Stimulated activated naive CD8-positive, alpha-beta T cell treated with anti-CD3 and anti-CD28 coated beads, Interleukin-15, Interleukin-2, amounts not matched to agents 100 U/mL and 50 U/mL, for 24 hours (primary cell): Measurements from ENCODE around the gene PXYLP1.

Experiments
- ATAC-seq: fragments of 150-1000 bp; cut with Tn5 transposase; one replicate; pipeline ENCODE4 v1.10.0; 2021
- DNase-seq: peaks from one replicate; pipeline ENCODE4 v3.0.0; 2021

The PXYLP1 gene

DNA sequence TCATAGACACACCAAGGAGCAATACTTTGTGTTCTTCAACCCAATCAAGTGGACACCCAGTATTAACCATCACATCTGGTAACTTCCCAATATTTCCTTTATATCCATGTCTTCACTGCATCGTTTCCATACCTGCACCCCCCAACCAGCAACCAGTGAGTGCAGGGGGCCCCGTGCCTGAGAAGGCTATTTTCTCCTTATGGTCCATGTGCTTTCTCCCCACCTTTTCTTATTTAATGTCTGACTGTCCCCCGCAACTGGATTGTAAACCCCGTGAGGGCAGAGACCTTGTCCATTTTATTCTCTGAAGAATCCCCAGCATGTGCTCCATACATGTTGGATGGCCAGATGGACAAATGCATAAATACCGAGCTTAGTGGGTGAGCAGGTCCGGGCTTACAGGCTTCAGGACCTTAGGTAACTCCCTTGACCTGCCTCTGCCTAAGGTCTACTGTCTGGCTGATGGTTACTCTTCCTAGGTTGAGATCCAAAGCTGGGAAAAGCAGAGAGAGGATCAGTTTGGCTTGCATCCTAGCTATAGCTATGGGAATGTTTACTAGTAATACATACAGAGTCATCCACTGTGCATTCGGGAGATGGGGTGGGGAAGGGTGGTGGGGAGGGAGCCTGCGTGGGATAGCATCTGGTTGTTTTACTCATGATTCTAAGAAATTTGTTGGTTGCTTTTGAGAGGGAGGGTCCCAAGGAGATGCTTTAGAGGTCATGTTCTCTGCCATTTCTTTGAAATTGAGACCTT, 41.5 kb downstream of the PXYLP1 start:
- DNase-seq (no peak), ATAC-seq (no peak)

DNA sequence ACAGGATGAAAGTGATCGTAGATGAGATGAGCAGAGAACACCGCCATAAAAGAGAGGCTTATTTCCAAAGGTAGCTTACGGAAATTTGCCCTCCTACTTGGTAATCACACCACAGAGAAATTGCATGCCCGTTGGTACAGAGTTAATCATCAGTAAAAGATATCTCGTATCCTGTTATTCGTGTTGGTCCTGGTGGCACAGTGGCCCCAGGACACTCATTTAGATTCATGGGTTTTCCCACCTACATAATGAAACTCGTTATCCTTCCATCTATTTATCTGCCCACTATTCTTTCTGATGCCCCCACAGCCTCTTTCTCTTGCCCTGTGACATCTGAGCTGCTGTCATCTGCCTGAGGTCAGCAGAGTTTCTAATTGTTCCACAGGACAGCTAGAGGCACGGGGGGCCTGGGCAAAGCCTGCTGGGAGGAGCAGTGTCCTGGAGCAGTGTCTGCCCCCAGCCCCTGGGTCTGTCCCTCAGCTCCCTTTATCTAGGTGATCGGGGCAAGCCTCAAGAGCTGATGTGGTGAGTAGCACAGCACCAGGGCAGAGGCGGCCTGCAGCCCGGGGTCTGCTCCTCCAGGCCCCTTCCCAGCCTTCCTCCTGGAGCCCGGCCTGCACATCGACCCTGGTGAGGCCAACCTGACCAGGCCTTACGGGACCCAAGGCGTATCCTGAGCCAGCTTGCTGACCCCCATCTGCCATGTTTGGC, 42.2 kb downstream of the PXYLP1 start:
- peak; percentile 28 for ATAC-seq

DNA sequence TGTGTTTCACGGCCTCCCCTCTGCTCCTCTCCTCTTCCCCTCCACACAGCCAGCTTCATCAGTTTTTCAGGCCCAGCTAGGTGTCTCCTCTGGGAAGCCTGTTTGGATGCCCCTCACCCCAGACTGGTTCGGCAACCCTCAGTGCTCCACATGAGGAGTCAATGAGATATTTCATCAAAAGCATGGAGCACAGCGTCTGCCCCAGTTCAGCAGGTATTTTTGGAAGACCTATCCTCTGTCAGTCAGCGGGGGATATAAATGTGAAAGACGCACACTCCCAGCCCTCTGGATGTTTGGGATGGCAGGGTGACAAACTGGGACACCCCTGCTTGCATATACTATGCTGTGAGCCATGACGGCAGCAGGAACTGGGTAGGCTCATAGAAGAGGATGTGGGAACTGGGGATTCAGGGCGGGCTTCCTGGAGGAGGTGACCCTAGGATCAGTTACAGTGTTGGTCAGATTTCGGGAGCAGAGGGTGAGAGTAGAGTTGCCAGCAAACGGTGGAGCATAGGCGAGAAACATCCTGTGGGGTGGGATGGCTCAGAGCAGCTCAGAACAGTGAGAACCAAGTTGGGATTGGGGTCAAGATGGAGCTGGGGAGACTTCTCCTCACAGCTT, 42.9 kb downstream of the PXYLP1 start:
- no peak for ATAC-seq
- DNase-seq, result no peak

More for the DNA sequence above, 42.2 kb downstream of the PXYLP1 start:
- no peak for DNase-seq

DNA sequence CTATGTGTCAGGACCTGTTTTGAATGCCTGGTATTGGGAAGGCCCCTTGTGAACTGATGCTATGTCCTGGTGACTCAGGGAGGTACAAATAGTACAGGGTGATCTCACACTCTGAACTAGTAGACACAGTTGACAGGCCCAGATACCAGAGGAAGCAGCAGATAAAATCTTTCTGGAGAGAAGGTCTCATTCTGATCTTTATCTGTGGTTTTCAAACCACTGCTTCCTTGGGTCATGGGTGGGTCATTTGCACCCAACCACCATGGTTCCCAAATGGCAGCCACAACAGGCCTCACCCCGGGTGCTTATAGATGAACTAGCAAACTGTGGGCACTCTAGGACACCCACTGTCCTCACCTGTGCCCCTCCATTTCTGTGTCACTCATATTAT, 43.4 kb downstream of the PXYLP1 start:
- ATAC-seq (peak; percentile 95), DNase-seq (no peak)

DNA sequence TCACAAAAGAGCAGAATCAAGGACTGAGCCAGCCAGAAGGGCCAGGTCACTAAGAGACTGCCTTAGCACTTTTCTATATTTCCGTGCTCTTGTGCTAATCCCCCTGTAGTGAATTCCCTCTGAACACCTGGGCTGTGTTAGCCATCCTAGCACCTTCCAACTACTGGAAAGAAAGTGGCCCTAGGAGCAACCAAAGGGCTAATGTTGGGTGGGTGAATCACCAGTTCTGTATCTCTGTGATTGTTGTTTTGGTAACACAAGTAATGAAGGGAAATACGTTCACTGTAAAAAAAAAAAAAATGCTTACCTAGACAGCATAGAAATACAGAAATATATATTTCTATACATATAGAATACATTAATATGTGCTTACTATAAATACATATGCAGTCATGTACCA, 43.9 kb downstream of the PXYLP1 start:
- DNase-seq, result no peak
- no peak for ATAC-seq

DNA sequence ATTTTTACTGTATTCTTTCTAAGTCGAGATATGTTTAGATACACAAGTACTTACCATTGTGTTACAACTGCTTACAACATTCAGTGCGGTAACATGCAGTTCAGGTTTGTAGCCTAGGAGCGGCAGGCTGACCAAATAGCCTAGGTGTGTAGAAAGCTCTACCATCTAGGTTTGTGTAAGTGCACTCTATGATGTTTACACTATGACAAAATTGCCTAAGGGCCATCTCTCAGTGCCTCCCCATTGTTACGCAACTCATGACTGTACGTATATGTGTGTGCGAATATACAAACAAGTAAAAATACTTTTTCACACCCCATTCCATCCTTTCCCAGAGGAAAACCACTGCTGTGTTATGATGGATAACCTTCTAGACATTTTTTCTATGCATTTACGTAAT, 44.3 kb downstream of the PXYLP1 start:
- no peak for ATAC-seq
- no peak for DNase-seq

DNA sequence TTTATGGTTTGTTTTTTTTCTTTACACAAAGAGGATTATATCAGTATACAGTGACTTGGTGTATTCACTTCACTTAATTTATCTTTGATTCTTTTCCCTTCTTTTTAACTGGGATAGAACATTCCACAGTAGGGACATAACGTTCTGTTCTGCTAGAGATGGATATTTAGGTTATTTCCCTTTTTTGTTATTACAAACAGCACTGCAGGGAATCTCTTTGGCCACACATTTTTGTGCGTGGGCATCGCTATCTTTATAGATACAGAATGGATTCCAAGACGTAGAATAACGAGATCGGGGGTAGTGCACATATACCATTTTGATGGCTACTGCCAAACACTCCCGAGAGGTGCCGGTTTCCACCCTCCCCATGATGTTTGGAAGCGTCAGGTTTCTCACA, 44.8 kb downstream of the PXYLP1 start:
- DNase-seq, result no peak

DNA sequence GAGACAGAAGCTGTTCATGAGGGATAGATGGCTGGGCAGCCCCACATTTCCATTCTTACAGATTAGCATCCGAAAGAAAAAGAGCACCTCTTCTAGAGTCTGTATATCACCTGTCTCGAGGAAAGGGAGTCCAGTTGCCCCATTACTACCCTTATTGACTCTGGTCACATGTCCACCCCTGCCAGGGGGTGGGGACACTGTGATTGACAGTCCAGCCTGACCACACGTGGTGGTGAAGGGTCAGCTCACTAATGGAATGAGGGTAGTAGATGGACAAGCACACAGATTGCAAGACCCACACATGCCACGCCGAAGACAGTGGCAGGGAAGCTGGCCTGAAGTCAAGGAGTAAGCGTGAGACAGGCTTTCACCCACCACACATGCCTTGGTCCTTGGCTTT, 45.8 kb downstream of the PXYLP1 start:
- ATAC-seq, result no peak
- no peak for DNase-seq

More for the DNA sequence above, 44.8 kb downstream of the PXYLP1 start:
- no peak for ATAC-seq

DNA sequence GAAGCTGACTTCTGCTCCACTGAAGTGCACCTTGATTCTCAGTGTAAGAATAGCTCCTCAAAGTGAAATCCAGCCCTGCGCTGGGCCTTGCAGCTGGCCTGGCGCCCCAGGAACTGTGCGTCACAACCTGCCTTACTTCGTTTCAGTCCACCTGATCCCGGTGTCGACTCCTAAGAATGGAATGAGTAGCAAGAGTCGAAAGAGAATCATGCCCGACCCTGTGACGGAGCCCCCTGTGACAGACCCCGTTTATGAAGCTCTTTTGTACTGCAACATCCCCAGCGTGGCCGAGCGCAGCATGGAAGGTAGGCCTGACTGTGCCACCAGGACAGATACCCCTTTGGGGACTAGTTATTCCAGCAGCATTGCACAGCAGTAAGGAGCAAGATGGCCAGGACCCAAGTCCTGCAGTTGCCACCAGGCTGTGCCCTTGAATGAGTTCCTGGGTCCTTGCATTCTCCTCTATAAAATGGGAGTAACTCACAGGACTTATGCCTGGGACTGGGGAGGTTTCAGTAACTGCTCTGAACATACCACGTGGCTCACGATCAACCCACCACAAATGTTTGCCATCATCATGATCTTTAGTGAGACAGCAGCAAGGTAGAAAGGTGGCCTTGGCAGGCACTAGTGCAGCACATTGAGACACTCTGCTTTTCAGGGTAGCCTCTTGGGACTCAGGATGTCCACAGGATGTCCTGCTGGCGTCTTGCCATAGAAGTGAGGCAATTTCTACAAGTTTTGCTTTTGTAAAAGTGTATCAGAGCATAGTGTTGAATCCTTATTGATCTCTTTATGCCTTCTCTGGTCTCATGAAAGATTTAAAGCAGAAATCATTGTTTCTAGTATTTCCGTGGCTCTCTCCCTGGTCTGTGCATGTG, 46.8 kb downstream of the PXYLP1 start:
- DNase-seq (no peak), ATAC-seq (no peak)

DNA sequence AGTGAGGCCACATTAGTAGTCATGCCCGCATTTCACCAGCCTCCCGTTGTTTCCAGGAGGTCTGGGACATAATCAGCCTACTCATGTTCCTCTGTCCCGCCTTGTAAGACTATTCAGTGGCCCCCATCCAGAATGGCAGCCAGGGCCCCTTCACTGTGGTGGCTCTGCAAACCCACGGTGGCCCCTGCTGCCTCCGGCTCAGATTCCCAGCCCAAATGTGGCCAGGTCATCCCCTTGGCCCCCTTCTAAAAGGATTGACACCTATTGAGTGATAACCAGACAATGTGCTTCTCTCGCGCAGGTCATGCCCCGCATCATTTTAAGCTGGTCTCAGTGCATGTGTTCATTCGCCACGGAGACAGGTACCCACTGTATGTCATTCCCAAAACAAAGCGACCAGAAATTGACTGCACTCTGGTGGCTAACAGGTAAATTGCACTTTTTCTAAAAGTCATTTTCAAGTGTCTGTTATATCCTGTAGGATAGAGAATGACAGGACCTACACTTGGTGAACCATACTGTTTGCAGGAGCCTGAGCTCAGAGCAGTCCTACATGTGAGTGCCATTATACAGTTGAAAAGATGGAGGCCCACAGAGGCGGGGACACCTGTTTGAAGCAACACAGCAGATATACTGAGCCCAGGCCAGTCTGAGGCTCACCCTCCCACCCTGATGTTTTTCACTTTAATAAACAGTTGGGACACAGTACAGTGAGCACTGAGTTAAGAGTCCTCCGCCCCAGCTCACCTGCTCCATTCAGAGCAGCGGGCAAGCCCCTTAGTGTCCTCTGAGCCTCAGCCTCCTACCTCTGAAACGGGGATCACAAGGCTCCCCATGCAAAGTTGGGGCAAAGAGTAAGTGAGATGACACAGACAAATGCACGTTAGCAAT, 47.7 kb downstream of the PXYLP1 start:
- peak; percentile 35 for ATAC-seq
- no peak for DNase-seq

DNA sequence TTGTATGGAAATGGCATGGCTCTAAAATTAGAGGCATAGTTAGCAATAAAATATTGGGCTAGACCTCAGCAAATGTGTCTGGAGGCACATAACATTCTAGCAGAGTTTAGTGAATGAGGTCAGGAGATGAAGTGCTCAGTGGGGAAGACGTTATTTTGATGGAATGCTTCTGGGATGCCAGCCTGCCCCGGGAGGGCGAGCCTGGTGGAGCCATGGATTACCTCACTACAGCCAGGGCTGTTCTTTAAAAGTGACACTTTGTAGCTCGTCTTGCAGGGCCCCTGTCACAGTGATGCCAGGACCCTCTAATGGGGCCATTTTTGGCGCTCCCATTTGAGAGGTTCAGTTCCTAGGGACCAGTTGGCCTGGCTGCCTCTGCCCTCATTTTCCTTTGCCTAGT, 48.5 kb downstream of the PXYLP1 start:
- ATAC-seq (no peak), DNase-seq (no peak)

DNA sequence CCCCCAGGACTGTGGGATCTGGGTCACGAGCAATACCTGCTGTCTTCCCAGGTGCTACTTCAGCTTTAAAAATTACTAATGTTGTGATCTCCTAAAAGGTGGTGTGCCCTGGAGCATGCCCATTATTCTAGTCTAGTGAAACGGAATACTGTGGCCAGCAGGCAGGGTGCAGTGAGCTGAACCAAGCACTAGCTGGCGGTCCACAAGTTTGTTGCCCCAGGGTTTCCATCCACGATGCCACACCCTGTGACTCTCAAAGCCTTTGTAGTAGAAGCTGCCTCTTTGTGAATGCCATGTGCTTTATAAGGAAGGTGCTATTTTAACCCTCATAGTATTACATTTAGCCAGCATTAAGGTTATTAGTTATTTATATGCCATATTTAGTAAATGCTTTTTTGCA, 49.1 kb downstream of the PXYLP1 start:
- no peak for DNase-seq
- no peak for ATAC-seq

DNA sequence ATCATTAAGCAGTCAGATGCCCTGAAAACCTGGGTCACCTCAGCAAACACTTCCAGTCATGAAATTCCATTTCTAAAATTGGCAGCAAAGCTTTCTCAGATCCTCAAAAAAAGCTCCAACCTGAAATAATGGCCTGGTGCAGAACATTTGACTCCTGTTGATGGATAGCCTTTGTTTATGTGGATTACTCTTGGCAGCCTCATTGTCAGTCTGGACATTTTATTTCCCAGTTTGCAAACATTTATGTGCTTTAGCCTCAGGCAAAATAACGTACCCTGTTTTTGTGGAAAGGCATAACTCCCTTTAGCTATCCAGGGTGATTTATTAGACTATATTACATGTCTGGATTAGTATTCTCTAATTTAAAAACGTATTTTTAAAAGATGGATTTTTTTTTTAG, 53.9 kb downstream of the PXYLP1 start:
- ATAC-seq (no peak), DNase-seq (no peak)

DNA sequence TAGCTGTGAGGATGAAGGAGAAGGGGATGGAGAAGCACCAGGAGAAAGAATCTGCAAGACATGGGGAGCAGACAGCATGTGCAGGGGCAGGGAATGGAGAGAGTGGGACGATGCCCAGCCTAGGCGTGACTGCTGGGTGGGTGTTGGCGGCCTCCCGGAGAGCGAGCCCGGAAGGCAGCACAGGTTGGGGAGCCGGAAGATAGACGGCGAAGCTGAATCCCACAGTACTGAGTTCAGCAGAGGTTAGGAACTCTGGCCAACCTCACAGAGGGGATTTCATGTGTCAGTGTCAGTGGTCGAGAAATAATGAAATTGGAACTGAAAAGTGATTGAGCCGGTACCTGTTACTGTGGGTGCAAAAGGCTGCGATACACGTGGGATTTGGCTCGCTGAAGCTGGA, 55.2 kb downstream of the PXYLP1 start:
- ATAC-seq (no peak), DNase-seq (no peak)

DNA sequence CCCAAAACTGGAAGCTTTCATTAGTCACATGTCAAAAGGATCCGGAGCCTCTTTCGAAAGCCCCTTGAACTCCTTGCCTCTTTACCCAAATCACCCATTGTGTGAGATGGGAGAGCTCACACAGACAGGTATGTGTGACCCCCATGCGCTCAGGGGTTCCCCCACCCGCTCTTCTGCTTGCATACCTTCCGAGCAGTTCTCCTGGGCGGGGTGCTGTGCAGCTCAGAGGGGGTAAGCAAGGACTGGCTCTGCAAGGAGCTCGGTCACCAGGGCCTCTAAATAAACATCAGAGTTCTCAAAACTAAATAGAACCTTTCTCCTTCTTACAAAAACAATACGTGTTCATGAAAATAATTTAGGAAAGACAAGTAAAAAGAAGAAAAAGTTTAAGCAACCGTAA, 55.7 kb downstream of the PXYLP1 start:
- no peak for ATAC-seq
- DNase-seq, result no peak

DNA sequence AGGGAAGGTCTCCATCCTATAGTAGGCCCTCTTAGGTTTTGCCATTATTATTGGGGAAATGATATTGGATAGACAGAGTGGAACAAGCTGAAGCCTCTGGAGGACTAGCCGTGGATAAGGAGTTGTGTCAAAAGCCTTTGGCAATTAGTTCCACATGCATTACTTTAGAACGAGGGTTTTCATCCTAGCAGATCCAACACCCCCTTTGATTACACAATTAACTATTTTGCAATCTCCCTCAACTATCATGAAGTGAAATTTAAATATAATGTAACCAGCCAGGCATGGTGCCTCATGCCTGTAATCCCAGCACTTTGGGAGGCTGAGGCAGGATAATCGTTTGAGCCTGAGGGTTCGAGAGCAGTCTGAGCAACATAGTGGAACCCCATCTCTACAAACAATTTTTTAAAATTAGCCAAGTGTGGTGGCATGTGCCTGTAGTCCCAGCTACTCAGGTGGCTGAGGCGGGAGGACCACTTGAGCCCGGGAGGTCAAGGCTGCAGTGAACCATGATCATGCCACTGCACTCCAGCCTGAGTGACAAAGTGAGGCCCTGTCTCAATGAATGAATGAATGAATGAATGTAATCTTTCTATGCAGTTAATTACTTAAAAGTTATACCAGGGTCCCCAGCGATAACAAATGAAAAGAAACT, 56.8 kb downstream of the PXYLP1 start:
- ATAC-seq (no peak), DNase-seq (no peak)

DNA sequence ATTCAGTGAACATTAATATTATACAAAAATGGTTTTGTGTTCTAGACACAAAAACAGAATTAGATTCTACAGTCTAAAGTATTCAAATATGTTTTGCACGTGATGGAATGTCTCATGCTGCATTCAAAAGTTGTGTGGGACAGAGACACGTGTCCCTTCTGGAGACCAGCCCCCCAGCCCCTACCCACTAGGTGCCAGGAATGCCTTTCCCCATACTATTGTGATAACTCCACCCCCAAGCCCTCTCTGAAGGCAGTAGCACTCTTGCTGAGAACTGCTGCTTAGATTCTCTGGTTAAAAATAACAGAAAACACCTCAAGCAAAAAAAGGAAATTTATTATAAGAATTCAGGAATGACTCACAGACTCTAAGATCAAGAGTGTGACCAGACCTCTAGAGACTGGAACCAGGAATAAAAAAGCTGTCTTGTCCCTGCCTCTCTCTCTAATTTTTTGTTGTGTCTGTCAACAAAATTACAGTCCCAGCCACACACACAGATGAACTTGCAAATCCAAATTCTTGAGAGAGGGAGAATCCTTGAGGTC, 57.7 kb downstream of the PXYLP1 start:
- DNase-seq (no peak), ATAC-seq (no peak)

DNA sequence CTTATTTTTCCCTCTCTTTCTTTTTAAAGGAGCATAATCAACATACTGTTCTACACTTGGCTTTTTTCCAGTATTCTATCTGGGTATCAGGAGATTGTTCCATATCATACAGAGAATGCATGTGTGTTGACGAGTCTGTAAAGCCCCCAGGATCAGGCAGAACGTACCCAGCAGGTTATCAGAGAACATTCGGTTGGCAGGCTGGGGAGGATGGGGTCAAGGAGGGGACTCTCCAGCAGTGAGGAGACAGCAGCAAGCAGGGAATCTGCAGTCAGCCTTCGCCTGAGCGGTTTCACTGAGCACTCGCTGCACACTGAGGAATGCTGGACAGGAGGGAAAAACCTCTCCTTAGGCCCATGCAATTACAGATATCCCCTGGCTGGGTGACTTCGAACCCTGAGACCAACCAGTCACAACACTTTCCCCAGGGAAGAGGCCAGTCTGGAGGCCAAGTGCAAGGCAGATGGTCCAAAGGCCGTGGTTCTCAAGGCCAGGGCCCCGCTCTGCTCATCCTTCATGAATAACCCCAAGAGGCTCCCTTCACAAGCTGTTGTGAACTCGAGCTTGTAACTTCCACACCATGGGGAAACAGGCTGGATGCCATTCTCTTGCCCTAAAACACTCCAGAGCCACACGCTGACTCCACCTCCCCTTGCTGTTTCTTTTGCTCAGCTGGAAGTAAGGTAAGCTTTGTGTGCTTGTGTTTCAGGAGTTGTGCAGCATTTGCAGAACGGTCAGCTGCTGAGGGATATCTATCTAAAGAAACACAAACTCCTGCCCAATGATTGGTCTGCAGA, 60.1 kb downstream of the PXYLP1 start:
- peak; percentile 19 for ATAC-seq
- DNase-seq, result no peak

DNA sequence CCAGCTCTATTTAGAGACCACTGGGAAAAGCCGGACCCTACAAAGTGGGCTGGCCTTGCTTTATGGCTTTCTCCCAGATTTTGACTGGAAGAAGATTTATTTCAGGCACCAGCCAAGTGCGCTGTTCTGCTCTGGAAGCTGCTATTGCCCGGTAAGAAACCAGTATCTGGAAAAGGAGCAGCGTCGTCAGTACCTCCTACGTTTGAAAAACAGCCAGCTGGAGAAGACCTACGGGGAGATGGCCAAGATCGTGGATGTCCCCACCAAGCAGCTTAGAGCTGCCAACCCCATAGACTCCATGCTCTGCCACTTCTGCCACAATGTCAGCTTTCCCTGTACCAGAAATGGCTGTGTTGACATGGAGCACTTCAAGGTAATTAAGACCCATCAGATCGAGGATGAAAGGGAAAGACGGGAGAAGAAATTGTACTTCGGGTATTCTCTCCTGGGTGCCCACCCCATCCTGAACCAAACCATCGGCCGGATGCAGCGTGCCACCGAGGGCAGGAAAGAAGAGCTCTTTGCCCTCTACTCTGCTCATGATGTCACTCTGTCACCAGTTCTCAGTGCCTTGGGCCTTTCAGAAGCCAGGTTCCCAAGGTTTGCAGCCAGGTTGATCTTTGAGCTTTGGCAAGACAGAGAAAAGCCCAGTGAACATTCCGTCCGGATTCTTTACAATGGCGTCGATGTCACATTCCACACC, 60.9 kb downstream of the PXYLP1 start:
- ATAC-seq, result no peak
- no peak for DNase-seq
